Measurements from ENCODE around the gene SETBP1.

SETBP1 gene

GRCh38 chr18:44713435-44713834 lies 32.7 kb downstream of the SETBP1 start:
- H3K9me3 ChIP-seq (ENCODE audit: low read length) = no peaks in the 10 kb centered on the region
- peaks cover 14% of the 10 kb centered on the region for H3K36me3 ChIP-seq (ENCODE audit: insufficient read depth, low read length)
- no peak overlapping the region for H2AFZ ChIP-seq (ENCODE audit: low read length)
- H3K4me1 ChIP-seq (ENCODE audit: insufficient read depth, low read length, severe bottlenecking) = peaks cover 30% of the 10 kb centered on the region
- H3K9me2 ChIP-seq (ENCODE audit: low read depth, low read length) = no peaks in the 10 kb centered on the region
- no peaks in the 10 kb centered on the region for H3F3A ChIP-seq (ENCODE audit: insufficient read depth, low read length)
- no peak overlapping the region for H3K4me3 ChIP-seq (ENCODE audit: low read depth, low read length, poor library complexity, severe bottlenecking)
- no peaks in the 10 kb centered on the region for H3K27me3 ChIP-seq (ENCODE audit: insufficient read depth, low read length)
- no peaks in the 10 kb centered on the region for H3K79me2 ChIP-seq (ENCODE audit: insufficient read depth, low read length)
- H3K9ac ChIP-seq (ENCODE audit: low read length) = no peak overlapping the region
- no peak overlapping the region for H3K4me2 ChIP-seq (ENCODE audit: low read length)
- H3K27ac ChIP-seq (ENCODE audit: low read depth, low read length, poor library complexity, severe bottlenecking) = no peak overlapping the region
- TF ChIP-seq, protein P1, sequence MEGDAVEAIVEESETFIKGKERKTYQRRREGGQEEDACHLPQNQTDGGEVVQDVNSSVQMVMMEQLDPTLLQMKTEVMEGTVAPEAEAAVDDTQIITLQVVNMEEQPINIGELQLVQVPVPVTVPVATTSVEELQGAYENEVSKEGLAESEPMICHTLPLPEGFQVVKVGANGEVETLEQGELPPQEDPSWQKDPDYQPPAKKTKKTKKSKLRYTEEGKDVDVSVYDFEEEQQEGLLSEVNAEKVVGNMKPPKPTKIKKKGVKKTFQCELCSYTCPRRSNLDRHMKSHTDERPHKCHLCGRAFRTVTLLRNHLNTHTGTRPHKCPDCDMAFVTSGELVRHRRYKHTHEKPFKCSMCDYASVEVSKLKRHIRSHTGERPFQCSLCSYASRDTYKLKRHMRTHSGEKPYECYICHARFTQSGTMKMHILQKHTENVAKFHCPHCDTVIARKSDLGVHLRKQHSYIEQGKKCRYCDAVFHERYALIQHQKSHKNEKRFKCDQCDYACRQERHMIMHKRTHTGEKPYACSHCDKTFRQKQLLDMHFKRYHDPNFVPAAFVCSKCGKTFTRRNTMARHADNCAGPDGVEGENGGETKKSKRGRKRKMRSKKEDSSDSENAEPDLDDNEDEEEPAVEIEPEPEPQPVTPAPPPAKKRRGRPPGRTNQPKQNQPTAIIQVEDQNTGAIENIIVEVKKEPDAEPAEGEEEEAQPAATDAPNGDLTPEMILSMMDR (IDR thresholded peaks at IDR 0.05; ENCODE audit: low read length) = no peak
- no peak for TF ChIP-seq EZH2 (IDR thresholded peaks at IDR 0.05; ENCODE audit: borderline replicate concordance, low read length)
- H4K20me1 ChIP-seq (ENCODE audit: insufficient read depth, low read length) = no peaks in the 10 kb centered on the region

- Histone ChIP-seq H3K9me2 (ENCODE audit: low read depth, low read length) (no peaks in the 10 kb centered on the region), H3K4me3 (ENCODE audit: low read depth, low read length, poor library complexity, severe bottlenecking) (no peak overlapping the region), H3K4me2 (ENCODE audit: low read length) (no peak overlapping the region), H3K79me2 (ENCODE audit: insufficient read depth, low read length) (no peaks in the 10 kb centered on the region), H2AFZ (ENCODE audit: low read length) (no peak overlapping the region), H3K9ac (ENCODE audit: low read length) (no peak overlapping the region), H3K27me3 (ENCODE audit: insufficient read depth, low read length) (no peaks in the 10 kb centered on the region), H3K36me3 (ENCODE audit: insufficient read depth, low read length) (peaks cover 14% of the 10 kb centered on the region), H4K20me1 (ENCODE audit: insufficient read depth, low read length) (no peaks in the 10 kb centered on the region), H3K9me3 (ENCODE audit: low read length) (no peaks in the 10 kb centered on the region), H3F3A (ENCODE audit: insufficient read depth, low read length) (no peaks in the 10 kb centered on the region), H3K27ac (ENCODE audit: low read depth, low read length, poor library complexity, severe bottlenecking) (no peak overlapping the region), H3K4me1 (ENCODE audit: insufficient read depth, low read length, severe bottlenecking) (peaks cover 24% of the 10 kb centered on the region)
- TF ChIP-seq, protein P1 (IDR thresholded peaks at IDR 0.05; ENCODE audit: low read length) = no peak
- no peak for TF ChIP-seq EZH2 (IDR thresholded peaks at IDR 0.05; ENCODE audit: borderline replicate concordance, low read length)
Measured at GRCh38 chr18:44714376-44714775, 33.7 kb downstream of the SETBP1 start.

- Histone ChIP-seq H3K27me3 (ENCODE audit: insufficient read depth, low read length) (no peaks in the 10 kb centered on the region), H3K9me2 (ENCODE audit: low read depth, low read length) (no peaks in the 10 kb centered on the region), H3K79me2 (ENCODE audit: insufficient read depth, low read length) (no peaks in the 10 kb centered on the region), H3K27ac (ENCODE audit: low read depth, low read length, poor library complexity, severe bottlenecking) (no peak overlapping the region), H3F3A (ENCODE audit: insufficient read depth, low read length) (no peaks in the 10 kb centered on the region), H3K9ac (ENCODE audit: low read length) (no peak overlapping the region), H2AFZ (ENCODE audit: low read length) (no peak overlapping the region), H4K20me1 (ENCODE audit: insufficient read depth, low read length) (no peaks in the 10 kb centered on the region), H3K4me1 (ENCODE audit: insufficient read depth, low read length, severe bottlenecking) (peaks cover 18% of the 10 kb centered on the region), H3K4me3 (ENCODE audit: low read depth, low read length, poor library complexity, severe bottlenecking) (no peak overlapping the region), H3K36me3 (ENCODE audit: insufficient read depth, low read length) (peaks cover 14% of the 10 kb centered on the region), H3K9me3 (ENCODE audit: low read length) (no peaks in the 10 kb centered on the region), H3K4me2 (ENCODE audit: low read length) (no peak overlapping the region)
- TF ChIP-seq EZH2 (IDR thresholded peaks at IDR 0.05; ENCODE audit: borderline replicate concordance, low read length) = no peak
- TF ChIP-seq, protein P1 (IDR thresholded peaks at IDR 0.05; ENCODE audit: low read length) = no peak
Measured at GRCh38 chr18:44715245-44715644, 34.6 kb downstream of the SETBP1 start.
